ENCODE measurements around the gene MPIG6B.

Gene MPIG6B

DNA sequence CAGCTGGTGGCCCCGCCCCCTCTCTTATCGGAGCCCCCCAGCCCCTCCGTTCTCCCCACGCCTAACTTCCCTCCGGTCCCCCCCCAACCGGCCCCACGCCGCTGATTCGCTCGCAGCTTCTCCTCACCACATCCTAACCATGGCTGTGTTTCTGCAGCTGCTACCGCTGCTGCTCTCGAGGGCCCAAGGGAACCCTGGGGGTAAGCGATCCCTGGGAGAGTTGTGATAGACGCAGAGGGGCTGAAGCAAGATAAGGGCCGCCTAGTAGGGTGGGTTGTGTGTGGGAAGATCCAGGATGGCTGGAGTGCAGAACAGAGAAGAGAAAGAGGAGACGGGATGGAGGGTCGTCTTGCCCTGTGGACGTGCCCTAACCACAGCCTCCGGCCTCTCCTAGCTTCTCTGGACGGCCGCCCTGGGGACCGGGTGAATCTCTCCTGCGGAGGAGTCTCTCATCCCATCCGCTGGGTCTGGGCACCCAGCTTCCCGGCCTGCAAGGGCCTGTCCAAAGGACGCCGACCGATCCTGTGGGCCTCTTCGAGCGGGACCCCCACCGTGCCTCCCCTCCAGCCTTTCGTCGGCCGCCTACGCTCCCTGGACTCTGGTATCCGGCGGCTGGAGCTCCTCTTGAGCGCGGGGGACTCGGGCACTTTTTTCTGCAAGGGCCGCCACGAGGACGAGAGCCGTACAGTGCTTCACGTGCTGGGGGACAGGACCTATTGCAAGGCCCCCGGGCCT is at the start of gene MPIG6B:
Gene MPIG6B, plus strand, starts transcription at position 129 of the 735 bp plus-strand sequence. Its CDS starts 11 bp downstream, at position 140.
- no peak within 1 kb of the TSS for H3K4me3 ChIP-seq (ENCODE audit: low read depth, low read length)
- no peaks in the 10 kb centered on the region for H3K9me3 ChIP-seq (ENCODE audit: control insufficient read depth, insufficient read depth, low read length)
- no peaks in the 10 kb centered on the region for H3K27me3 ChIP-seq (ENCODE audit: control insufficient read depth, insufficient read depth, low read length)
- H3K9ac ChIP-seq (ENCODE audit: low read depth, low read length) = no peak within 1 kb of the TSS
- H3K36me3 ChIP-seq (ENCODE audit: control insufficient read depth, insufficient read depth, low read length) = peaks cover 4% of the 10 kb centered on the region
- no peaks in the 10 kb centered on the region for H3K4me1 ChIP-seq (ENCODE audit: control insufficient read depth, insufficient read depth, low read length)

DNA sequence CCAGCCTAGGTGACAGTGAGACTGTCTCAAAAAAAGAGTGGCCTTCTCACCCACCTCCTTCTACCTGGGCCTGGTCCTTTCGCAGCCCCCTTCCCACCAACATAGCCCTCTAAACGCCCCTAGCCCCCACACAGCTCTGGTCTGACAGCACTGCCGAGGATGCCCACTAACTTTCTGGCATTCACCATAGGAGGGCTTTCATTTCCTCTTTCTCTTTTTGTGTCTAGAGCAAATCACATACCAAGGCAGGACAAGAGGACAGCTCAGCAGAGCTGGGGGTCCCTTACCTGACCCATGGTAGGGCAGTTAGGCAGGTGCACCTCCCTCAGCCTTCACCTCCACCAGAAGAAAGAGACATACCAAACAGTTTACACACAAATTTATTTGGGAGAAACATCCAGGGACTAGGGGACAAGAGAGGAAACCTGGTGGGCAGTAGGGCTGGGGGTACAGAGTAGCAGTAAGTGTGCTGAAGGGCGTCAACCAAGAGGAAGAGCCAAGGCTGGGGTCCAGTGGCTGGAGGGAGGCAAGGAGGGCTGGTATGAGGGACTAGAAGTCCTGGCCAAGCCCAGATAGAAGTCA is 46.8 kb upstream of the MPIG6B start:
- Histone ChIP-seq H3K9ac (ENCODE audit: low read depth, low read length) (no peak overlapping the region), H3K4me3 (ENCODE audit: low read depth, low read length) (no peak overlapping the region), H3K9me3 (ENCODE audit: control insufficient read depth, insufficient read depth, low read length) (no peaks in the 10 kb centered on the region), H3K27me3 (ENCODE audit: control insufficient read depth, insufficient read depth, low read length) (peaks cover 3% of the 10 kb centered on the region), H3K36me3 (ENCODE audit: control insufficient read depth, insufficient read depth, low read length) (peaks cover 12% of the 10 kb centered on the region), H3K4me1 (ENCODE audit: control insufficient read depth, insufficient read depth, low read length) (peaks cover 2% of the 10 kb centered on the region)

DNA sequence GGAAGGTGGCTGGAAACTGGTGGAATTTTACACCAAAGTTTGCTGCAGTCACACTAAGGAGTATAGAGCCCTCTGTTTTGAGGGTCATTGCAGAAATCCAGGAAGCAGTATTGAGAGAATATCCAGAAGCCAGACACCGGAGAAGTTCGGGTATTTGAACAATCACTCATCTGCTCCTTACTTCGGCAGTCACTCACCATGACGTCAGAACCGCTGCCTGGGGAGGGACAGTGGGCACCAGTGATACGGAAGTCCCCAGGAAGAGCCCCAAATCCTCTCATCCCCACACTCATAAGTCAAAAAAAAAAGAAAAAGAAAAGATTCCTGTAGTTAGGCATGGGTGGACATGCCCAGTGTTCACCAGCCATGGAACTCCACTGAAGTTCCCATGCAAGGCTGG is 46.3 kb upstream of the MPIG6B start:
- no peak overlapping the region for H3K9ac ChIP-seq (ENCODE audit: low read depth, low read length)
- peaks cover 2% of the 10 kb centered on the region for H3K4me1 ChIP-seq (ENCODE audit: control insufficient read depth, insufficient read depth, low read length)

DNA sequence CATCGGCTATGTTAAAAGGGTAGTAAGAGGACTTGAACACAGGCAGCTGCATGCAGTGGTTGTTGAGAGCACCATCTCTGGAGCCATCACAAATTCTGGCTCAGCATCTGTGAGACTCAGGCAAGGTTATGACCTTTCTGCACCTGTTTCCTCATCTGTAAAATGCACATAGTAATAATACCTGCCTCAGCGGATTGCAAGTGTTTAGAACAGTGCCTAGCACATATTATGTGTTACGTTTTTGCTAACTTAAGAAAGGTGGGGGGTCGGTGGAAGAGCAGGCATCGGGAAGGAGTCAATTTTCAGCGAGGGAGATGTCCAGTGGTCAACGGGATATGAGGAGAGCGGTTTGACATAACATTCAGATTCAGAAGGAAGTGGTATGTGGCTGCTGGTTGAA is 45.2 kb upstream of the MPIG6B start:
- Histone ChIP-seq H3K4me3 (ENCODE audit: low read depth, low read length) (no peak overlapping the region), H3K9ac (ENCODE audit: low read depth, low read length) (no peak overlapping the region), H3K4me1 (ENCODE audit: control insufficient read depth, insufficient read depth, low read length) (peaks cover 2% of the 10 kb centered on the region), H3K9me3 (ENCODE audit: control insufficient read depth, insufficient read depth, low read length) (no peaks in the 10 kb centered on the region), H3K36me3 (ENCODE audit: control insufficient read depth, insufficient read depth, low read length) (no peaks in the 10 kb centered on the region), H3K27me3 (ENCODE audit: control insufficient read depth, insufficient read depth, low read length) (peaks cover 10% of the 10 kb centered on the region)

More for the DNA sequence above, 46.3 kb upstream of the MPIG6B start:
- H3K4me3 ChIP-seq (ENCODE audit: low read depth, low read length) = no peak overlapping the region
- H3K27me3 ChIP-seq (ENCODE audit: control insufficient read depth, insufficient read depth, low read length) = peaks cover 6% of the 10 kb centered on the region
- H3K36me3 ChIP-seq (ENCODE audit: control insufficient read depth, insufficient read depth, low read length) = peaks cover 7% of the 10 kb centered on the region
- no peaks in the 10 kb centered on the region for H3K9me3 ChIP-seq (ENCODE audit: control insufficient read depth, insufficient read depth, low read length)

- no peaks in the 10 kb centered on the region for H3K9me3 ChIP-seq (ENCODE audit: control insufficient read depth, insufficient read depth, low read length)
- H3K9ac ChIP-seq (ENCODE audit: low read depth, low read length) = peak within 1 kb of the TSS; percentile 65
- peak within 1 kb of the TSS; percentile 64 for H3K4me3 ChIP-seq (ENCODE audit: low read depth, low read length)
- peaks cover 2% of the 10 kb centered on the region for H3K4me1 ChIP-seq (ENCODE audit: control insufficient read depth, insufficient read depth, low read length)
- H3K36me3 ChIP-seq (ENCODE audit: control insufficient read depth, insufficient read depth, low read length) = no peaks in the 10 kb centered on the region
- peaks cover 10% of the 10 kb centered on the region for H3K27me3 ChIP-seq (ENCODE audit: control insufficient read depth, insufficient read depth, low read length)
Observed at GRCh38 chr6:31680226-31681134, 42.7 kb upstream of the MPIG6B start, which contains the start of gene LY6G5C. Gene LY6G5C, minus strand, starts transcription at chr6:31681067. Its CDS starts 694 bp downstream, at chr6:31680373.

DNA sequence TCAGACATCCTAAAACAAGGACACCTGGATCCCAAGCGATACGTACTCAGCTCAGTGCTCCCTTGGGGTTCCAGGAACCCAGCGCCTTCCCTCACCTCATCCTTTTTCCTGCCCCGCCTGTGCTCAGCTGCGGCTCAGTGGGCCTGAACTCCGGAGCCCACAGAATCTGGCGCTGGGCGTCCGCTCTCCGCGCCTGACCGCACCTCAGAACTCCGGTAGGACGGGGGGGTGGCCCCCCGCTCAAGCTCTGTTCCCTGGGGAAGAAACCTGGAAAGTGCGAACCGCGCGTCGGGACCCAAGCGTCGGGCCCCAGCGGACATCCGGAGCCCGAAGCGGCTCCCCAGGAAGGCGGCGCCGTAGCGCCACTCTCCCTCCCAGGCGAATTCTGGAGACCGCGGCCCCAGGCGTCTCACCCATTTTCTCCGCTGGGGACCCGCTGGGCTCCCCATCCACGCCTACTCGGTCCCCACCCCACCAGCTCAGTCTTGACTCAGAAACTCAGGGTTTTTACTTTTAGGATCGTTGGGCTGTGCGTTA is 42.0 kb upstream of the MPIG6B start:
- peak overlapping the region; percentile 64 for H3K4me3 ChIP-seq (ENCODE audit: low read depth, low read length)
- peaks cover 10% of the 10 kb centered on the region for H3K27me3 ChIP-seq (ENCODE audit: control insufficient read depth, insufficient read depth, low read length)
- no peak overlapping the region for H3K9ac ChIP-seq (ENCODE audit: low read depth, low read length)
- H3K9me3 ChIP-seq (ENCODE audit: control insufficient read depth, insufficient read depth, low read length) = no peaks in the 10 kb centered on the region
- peaks cover 2% of the 10 kb centered on the region for H3K4me1 ChIP-seq (ENCODE audit: control insufficient read depth, insufficient read depth, low read length)
- H3K36me3 ChIP-seq (ENCODE audit: control insufficient read depth, insufficient read depth, low read length) = no peaks in the 10 kb centered on the region

GRCh38 chr6:31683591-31683990 is 39.6 kb upstream of the MPIG6B start:
- peak overlapping the region; percentile 53 for H3K4me3 ChIP-seq (ENCODE audit: low read depth, low read length)
- H3K9me3 ChIP-seq (ENCODE audit: control insufficient read depth, insufficient read depth, low read length) = no peaks in the 10 kb centered on the region
- H3K4me1 ChIP-seq (ENCODE audit: control insufficient read depth, insufficient read depth, low read length) = peaks cover 2% of the 10 kb centered on the region
- no peak overlapping the region for H3K9ac ChIP-seq (ENCODE audit: low read depth, low read length)
- H3K27me3 ChIP-seq (ENCODE audit: control insufficient read depth, insufficient read depth, low read length) = peaks cover 10% of the 10 kb centered on the region
- peaks cover 10% of the 10 kb centered on the region for H3K36me3 ChIP-seq (ENCODE audit: control insufficient read depth, insufficient read depth, low read length)

DNA sequence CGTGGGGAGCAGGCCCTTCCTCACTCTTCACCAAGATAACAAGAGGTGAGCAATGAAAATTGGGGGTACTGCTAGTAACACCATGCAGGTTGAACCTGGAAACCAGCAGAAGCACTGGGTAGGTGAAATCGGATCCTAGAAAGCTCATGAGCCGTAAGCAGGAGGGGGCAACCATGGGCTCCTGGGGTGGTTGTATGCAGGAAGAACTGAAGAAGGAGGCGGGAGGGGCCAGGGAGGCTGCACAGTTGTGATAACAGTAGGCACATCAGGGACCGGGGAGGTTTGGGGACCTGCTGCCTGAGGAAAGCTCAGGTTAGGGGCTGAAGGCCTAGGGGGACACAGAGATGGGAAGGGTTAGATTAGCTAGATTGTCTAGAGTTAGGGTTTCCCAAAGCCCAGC is 36.7 kb upstream of the MPIG6B start:
- no peaks in the 10 kb centered on the region for H3K9me3 ChIP-seq (ENCODE audit: control insufficient read depth, insufficient read depth, low read length)
- H3K36me3 ChIP-seq (ENCODE audit: control insufficient read depth, insufficient read depth, low read length) = peaks cover 25% of the 10 kb centered on the region
- no peak overlapping the region for H3K4me3 ChIP-seq (ENCODE audit: low read depth, low read length)
- no peak overlapping the region for H3K9ac ChIP-seq (ENCODE audit: low read depth, low read length)
- H3K4me1 ChIP-seq (ENCODE audit: control insufficient read depth, insufficient read depth, low read length) = peaks cover 2% of the 10 kb centered on the region
- H3K27me3 ChIP-seq (ENCODE audit: control insufficient read depth, insufficient read depth, low read length) = peaks cover 7% of the 10 kb centered on the region

- no peak overlapping the region for H3K4me3 ChIP-seq (ENCODE audit: low read depth, low read length)
- H3K27me3 ChIP-seq (ENCODE audit: control insufficient read depth, insufficient read depth, low read length) = peaks cover under 1% of the 10 kb centered on the region
- no peaks in the 10 kb centered on the region for H3K9me3 ChIP-seq (ENCODE audit: control insufficient read depth, insufficient read depth, low read length)
- peaks cover 28% of the 10 kb centered on the region for H3K36me3 ChIP-seq (ENCODE audit: control insufficient read depth, insufficient read depth, low read length)
- peaks cover 2% of the 10 kb centered on the region for H3K4me1 ChIP-seq (ENCODE audit: control insufficient read depth, insufficient read depth, low read length)
- H3K9ac ChIP-seq (ENCODE audit: low read depth, low read length) = no peak overlapping the region
Observed at GRCh38 chr6:31687321-31687720, 35.9 kb upstream of the MPIG6B start.

GRCh38 chr6:31687860-31688693 is 35.1 kb upstream of the MPIG6B start:
- no peaks in the 10 kb centered on the region for H3K9me3 ChIP-seq (ENCODE audit: control insufficient read depth, insufficient read depth, low read length)
- H3K4me1 ChIP-seq (ENCODE audit: control insufficient read depth, insufficient read depth, low read length) = peaks cover 2% of the 10 kb centered on the region
- H3K36me3 ChIP-seq (ENCODE audit: control insufficient read depth, insufficient read depth, low read length) = peaks cover 28% of the 10 kb centered on the region
- no peaks in the 10 kb centered on the region for H3K27me3 ChIP-seq (ENCODE audit: control insufficient read depth, insufficient read depth, low read length)
- H3K9ac ChIP-seq (ENCODE audit: low read depth, low read length) = no peak overlapping the region
- no peak overlapping the region for H3K4me3 ChIP-seq (ENCODE audit: low read depth, low read length)

Data from iPS-15b (cell line).